GM18858 (cell line): ENCODE results near the gene ADAMTS8.
A peak's percentile ranks its signal among the peaks of the same experiment; 100 is the strongest.
"Not testable (repeated sequence)": the region's sequence is repeated elsewhere in the genome, so short reads cannot be mapped to it uniquely, and the experiment has no call there.

Source experiments
- ATAC-seq: cut with Tn5 transposase; IDR thresholded peaks from one replicate; pipeline ENCODE4 v1.9.1; 2021; ENCODE audit not compliant: unreplicated experiment

Gene ADAMTS8

GRCh38 chr11:130439160-130439519 lies 10.7 kb upstream of the ADAMTS8 start:
- no peak for ATAC-seq

GRCh38 chr11:130438401-130439159 lies 10.2 kb upstream of the ADAMTS8 start:
- not testable (repeated sequence) for ATAC-seq

GRCh38 chr11:130437848-130438247 lies 9.4 kb upstream of the ADAMTS8 start:
- no peak for ATAC-seq

- no peak for ATAC-seq
Observed at GRCh38 chr11:130436171-130436570, 7.8 kb upstream of the ADAMTS8 start.

- ATAC-seq, result no peak
Observed at GRCh38 chr11:130435671-130436070, 7.3 kb upstream of the ADAMTS8 start.

- ATAC-seq, result peak; percentile 88
Observed at GRCh38 chr11:130434521-130435223, 6.3 kb upstream of the ADAMTS8 start.

GRCh38 chr11:130433357-130433756 lies 4.9 kb upstream of the ADAMTS8 start:
- no peak for ATAC-seq

- no peak for ATAC-seq
Observed at GRCh38 chr11:130431801-130432200, 3.4 kb upstream of the ADAMTS8 start.

- ATAC-seq, result peak; percentile 38
Observed at GRCh38 chr11:130431331-130431773, 2.9 kb upstream of the ADAMTS8 start.

- ATAC-seq, result no peak
Observed at GRCh38 chr11:130429983-130430382, 1.6 kb upstream of the ADAMTS8 start.

- no peak for ATAC-seq
Observed at GRCh38 chr11:130429120-130429681, 792 bp upstream of the ADAMTS8 start.

GRCh38 chr11:130427581-130428315 lies 661 bp downstream of the ADAMTS8 start:
- no peak for ATAC-seq

- no peak for ATAC-seq
Observed at GRCh38 chr11:130426837-130427341, 1.5 kb downstream of the ADAMTS8 start.

- no peak for ATAC-seq
Observed at GRCh38 chr11:130426223-130426836, 2.1 kb downstream of the ADAMTS8 start.

GRCh38 chr11:130425156-130425555 lies 3.3 kb downstream of the ADAMTS8 start:
- no peak for ATAC-seq

GRCh38 chr11:130424613-130425140 lies 3.7 kb downstream of the ADAMTS8 start:
- no peak for ATAC-seq

GRCh38 chr11:130423541-130424142 lies 4.8 kb downstream of the ADAMTS8 start:
- ATAC-seq, result no peak

GRCh38 chr11:130422251-130422995 lies 6.0 kb downstream of the ADAMTS8 start:
- ATAC-seq, result no peak

GRCh38 chr11:130421697-130422096 lies 6.7 kb downstream of the ADAMTS8 start:
- no peak for ATAC-seq
